BJ (cell line): ENCODE measurements around the gene TNS3. TPM values are rescaled to one million over a fixed set of nuclear protein-coding genes. Genes with fewer than 3 reads are reported as not detected.
"Not testable (repeated sequence)": the region's sequence is repeated elsewhere in the genome, so short reads cannot be mapped to it uniquely, and the experiment has no call there.

Experiments
- CTCF ChIA-PET: fragments of 350-600 bp; formaldehyde crosslinking; extraction: SDS; loops from one replicate; lab custom pipeline; 2021; ENCODE audit warnings: antibody characterized with exemption, inconsistent platforms; lab: Yijun Ruan, JAX
- POLR2A ChIA-PET: fragments of 300-600 bp; sonication (Branson Sonifier 250); formaldehyde crosslinking; extraction: SDS; loops from one replicate; lab custom pipeline; 2021; ENCODE audit warnings: antibody characterized with exemption; lab: Charles Lee
- DNase-seq: peaks from one replicate; pipeline ENCODE4 v3.0.0-alpha.2; 2011; ENCODE audit warnings: low read depth
- H3K27me3 ChIP-seq: 2 replicates; pipeline ENCODE4 v1.6.0; 2011; ENCODE audit warnings: low read length; ENCODE audit not compliant: control insufficient read depth, insufficient read depth
- H3K36me3 ChIP-seq: 2 replicates; pipeline ENCODE4 v1.5.1; 2011; ENCODE audit warnings: low read length; ENCODE audit not compliant: control insufficient read depth, insufficient read depth
- H3K4me3 ChIP-seq: 2 replicates; pipeline ENCODE4 v1.5.1; 2011; ENCODE audit warnings: low read depth, mild to moderate bottlenecking, control low read depth, low read length
- polyA plus RNA-seq: library from polyadenylated mRNA; depleted of rRNA; stranded (reverse); fragments of >200 nt; gene quantifications from 2 replicates; pipeline ENCODE4 v1.2.3, GENCODE V29; 2011
- TF ChIP-seq, protein P1 (sequence below): IDR thresholded peaks from 2 replicates; pipeline ENCODE4 v1.5.1; 2011; ENCODE audit warnings: low read depth, mild to moderate bottlenecking, control low read depth, inconsistent platforms, low read length, moderate library complexity; ENCODE audit not compliant: insufficient read depth

TNS3 gene
- polyA plus RNA-seq, 1 experiment, result 126 TPM

DNA sequence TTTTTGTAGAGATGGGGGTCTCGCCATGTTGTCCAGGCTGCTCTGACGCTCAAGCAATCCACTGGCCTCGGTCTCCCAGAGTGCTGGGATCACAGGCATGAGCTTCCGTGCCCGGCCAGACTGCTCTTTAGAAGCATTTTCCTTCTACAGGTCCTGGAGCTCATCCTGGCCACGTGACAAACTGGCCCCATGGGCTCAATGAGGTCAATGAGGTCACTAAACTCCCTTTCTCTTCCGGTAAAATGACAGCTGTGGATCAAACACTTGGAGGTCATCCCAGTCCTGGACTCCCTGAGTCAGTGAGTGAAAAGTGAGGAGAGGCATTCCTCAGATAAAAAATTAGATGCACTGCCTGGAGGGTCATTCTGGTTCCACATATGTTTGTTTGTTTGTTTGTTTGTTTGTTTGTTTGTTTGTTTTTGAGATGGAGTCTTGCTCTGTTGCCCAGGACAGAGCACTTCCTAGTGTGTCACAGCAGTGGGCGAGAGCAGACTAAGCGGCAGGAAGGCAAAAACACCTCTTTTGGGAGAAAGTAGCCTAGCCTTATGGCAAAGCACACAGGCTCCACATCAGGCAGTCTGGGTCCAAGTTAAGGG lies 134.9 kb downstream of the TNS3 start:
- Histone ChIP-seq H3K27me3 (no peaks in the 10 kb centered on the region), H3K36me3 (peaks cover 26% of the 10 kb centered on the region), H3K4me3 (no peak overlapping the region)
- ChIA-PET CTCF (no interaction called here), POLR2A (interaction anchor here (0.6 kb wide), 1 partner anchor 311 kb away, joined by 3 read pairs; no protein-coding TSS in a partner anchor)
- TF ChIP-seq, protein P1, sequence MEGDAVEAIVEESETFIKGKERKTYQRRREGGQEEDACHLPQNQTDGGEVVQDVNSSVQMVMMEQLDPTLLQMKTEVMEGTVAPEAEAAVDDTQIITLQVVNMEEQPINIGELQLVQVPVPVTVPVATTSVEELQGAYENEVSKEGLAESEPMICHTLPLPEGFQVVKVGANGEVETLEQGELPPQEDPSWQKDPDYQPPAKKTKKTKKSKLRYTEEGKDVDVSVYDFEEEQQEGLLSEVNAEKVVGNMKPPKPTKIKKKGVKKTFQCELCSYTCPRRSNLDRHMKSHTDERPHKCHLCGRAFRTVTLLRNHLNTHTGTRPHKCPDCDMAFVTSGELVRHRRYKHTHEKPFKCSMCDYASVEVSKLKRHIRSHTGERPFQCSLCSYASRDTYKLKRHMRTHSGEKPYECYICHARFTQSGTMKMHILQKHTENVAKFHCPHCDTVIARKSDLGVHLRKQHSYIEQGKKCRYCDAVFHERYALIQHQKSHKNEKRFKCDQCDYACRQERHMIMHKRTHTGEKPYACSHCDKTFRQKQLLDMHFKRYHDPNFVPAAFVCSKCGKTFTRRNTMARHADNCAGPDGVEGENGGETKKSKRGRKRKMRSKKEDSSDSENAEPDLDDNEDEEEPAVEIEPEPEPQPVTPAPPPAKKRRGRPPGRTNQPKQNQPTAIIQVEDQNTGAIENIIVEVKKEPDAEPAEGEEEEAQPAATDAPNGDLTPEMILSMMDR, result no peak
- no peak for DNase-seq

DNA sequence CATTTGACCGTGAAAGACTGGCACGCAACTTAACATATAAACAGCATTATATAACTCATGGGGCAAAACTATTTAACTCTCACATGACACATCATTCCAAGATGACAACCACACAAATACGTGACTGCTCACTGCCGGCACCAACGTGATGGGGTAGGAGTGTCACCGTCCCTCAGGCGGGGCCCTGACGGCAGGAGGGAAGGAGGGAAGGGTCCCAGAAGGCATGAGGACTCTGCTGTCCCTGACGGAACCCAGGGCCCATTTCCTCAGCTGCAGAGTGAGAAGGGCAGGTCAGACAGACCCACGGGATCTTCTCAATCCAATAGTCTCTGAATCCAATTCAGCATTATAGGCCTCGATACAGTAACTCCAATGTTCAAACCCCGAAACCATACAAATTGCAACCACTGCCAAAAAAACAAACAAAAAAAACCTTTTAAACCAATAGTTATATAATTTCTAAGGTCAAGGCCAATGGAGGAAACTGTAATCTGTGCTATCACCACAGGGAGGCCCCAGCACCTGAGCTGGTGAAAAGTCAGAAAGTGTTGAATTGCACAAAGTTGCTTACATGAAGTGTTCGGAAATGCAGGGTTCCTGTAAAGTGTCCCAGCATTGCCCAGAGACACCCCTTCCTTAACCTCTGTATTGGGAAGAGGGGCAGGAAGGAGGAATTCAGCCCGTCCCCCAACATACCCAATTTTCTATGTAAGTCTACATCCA lies 137.4 kb downstream of the TNS3 start:
- Histone ChIP-seq H3K27me3 (no peaks in the 10 kb centered on the region), H3K36me3 (peaks cover 35% of the 10 kb centered on the region), H3K4me3 (no peak overlapping the region)
- no peak for DNase-seq
- ChIA-PET POLR2A (no interaction called here), CTCF (interaction anchor here (0.6 to 1.5 kb wide), 6 partner anchors 9 to 694 kb away, joined by 3 to 7 read pairs (median 3); no protein-coding TSS in a partner anchor)
- TF ChIP-seq, protein P1, result peak; percentile 47

DNA sequence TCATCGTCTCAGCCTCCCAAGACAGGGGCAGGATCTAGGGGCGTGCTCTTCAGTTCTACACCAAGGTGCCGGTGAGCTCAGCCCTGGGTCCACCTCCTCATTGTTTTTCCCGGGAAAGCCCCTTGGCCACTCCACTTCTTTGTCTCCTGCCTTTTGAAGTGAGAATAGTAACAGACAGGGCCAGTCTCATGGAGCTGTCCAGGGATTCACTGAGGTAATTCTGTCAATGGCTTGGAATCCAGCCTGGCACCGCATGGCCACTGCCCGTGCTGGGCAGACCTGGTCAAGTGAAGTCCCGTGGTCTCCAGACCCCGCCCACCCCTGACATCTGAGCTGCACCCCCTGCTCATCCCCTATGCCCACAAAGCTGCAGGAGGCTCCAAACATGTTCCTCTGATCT lies 138.9 kb downstream of the TNS3 start:
- TF ChIP-seq, protein P1, result no peak
- CTCF ChIA-PET, result interaction anchor here (0.9 to 1.3 kb wide), 3 partner anchors 10 to 248 kb away, joined by 3 to 4 read pairs (median 3); no protein-coding TSS in a partner anchor
- DNase-seq, result no peak
- H3K4me3 ChIP-seq, result no peak overlapping the region
- peaks cover 43% of the 10 kb centered on the region for H3K36me3 ChIP-seq
- POLR2A ChIA-PET, result no interaction called here
- H3K27me3 ChIP-seq, result no peaks in the 10 kb centered on the region

DNA sequence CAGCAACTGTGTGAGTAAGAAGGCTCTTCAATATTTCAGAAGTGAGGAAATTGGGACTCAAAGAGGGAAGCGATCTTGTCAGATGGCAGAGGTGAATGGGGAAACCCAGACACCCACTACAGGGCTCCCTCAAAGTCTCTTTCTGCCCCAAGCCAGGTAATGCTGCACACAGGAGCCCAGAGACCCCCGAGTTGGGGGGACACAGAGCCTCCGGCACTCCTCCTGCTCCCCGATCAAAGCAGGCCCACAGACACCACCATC lies 139.4 kb downstream of the TNS3 start:
- TF ChIP-seq, protein P1, result no peak
- POLR2A ChIA-PET, result no interaction called here
- CTCF ChIA-PET, result no interaction called here
- H3K36me3 ChIP-seq, result peaks cover 41% of the 10 kb centered on the region
- no peaks in the 10 kb centered on the region for H3K27me3 ChIP-seq
- DNase-seq, result no peak
- H3K4me3 ChIP-seq, result no peak overlapping the region

DNA sequence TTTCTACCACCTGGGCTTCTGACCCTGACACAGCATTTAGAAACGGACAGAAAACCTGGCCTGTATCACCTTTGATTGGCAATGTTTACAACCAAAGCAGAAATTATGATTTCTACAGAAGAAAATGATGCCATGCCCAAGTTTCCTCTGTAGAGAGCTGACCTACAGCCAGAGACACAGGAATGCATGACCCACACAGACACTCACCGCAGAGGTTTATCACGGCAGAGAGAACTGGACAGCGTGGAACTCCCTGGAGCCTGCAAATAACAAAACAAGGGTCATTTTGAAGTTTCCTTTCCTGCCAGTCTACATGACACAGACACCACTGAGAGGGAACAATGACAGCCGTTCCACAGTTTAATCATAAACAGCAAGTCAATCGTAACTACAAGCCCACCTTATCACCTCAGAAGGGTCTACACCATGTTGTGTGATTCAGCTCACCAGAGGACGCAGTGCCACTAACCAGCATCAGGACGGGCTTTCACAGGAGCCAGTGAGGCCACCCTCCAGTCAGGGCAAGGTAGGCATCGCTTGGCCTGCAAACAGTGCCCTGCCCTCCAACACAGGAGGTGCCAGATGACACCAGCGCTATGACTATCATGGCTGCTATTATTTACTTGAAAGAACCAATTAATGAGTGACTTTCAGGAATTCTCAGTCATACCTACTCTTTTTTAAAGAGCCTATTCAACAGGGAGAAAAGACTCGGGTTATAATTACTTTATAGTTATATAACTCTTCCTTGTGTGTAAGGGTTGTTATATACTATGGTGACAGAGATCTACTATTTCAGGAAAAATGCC lies 139.9 kb downstream of the TNS3 start:
- Histone ChIP-seq H3K36me3 (peaks cover 35% of the 10 kb centered on the region), H3K4me3 (no peak overlapping the region), H3K27me3 (no peaks in the 10 kb centered on the region)
- TF ChIP-seq, protein P1, result no peak
- POLR2A ChIA-PET, result no interaction called here
- CTCF ChIA-PET, result interaction anchor here (1.2 kb wide), 1 partner anchor 135 kb away, joined by 3 read pairs; no protein-coding TSS in a partner anchor
- no peak for DNase-seq

DNA sequence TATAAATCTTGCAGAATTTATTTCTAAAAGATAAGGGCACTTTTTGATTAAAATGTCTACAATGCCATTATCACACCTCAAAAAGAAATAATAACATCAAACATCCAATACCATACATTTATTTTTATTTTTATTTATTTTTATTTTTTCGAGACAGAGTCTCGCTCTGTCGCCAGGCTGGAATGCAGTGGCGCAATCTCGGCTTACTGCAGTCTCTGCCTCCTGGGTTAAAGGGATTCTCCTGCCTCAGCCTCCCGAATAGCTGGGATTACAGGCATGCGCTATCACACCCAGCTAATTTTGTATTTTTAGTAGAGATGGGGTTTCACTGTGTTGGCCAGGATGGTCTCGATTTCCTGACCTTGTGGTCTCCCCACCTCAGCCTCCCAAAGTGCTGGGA lies 140.9 kb downstream of the TNS3 start:
- H3K27me3 ChIP-seq, H3K4me3 ChIP-seq, DNase-seq, POLR2A ChIA-PET: not testable (repeated sequence)
- CTCF ChIA-PET, result interaction anchor here (1.1 to 1.2 kb wide), 2 partner anchors 128 to 135 kb away, joined by 3 read pairs; no protein-coding TSS in a partner anchor
- peaks cover 30% of the 10 kb centered on the region for H3K36me3 ChIP-seq
